GM18507 (cell line): ENCODE results near the gene TEX13A.

Experiments
- DNase-seq: peaks from one replicate; pipeline ENCODE4 v3.0.0; 2011; ENCODE audit warnings: low read depth; ENCODE audit not compliant: insufficient read length; ENCODE audit errors: extremely low spot score
- FAIRE-seq: peaks from 2 replicates; lab custom pipeline; 2011; peaks lifted over from hg19 to GRCh38; lab: Jason Lieb, UNC

TEX13A gene

DNA sequence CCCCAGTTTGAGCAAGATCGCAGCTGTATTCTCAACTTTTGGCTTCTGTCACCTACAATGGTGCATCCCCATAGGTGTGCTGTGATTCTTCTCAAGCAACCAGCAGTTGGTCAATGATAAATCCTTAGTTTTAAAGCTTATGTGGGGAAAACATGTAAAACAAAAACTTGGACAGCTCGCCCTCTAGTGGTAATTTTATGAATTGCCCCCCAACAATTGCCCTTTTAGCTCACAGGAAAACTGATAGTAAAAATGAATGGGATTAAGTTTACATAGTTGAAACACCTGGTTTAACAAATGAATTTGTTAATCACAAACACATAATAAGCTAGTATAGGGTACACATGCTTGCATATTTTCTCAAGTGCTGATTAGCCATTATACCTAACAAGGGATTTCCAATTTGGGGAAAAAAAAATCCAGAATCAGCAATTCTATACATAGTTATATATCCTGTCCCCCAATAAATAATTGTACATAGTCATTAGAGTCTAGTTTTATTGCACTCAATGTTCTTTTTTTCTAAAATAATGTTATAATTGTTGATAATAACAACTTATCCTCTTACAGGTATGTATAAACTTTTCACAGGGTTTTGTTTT, 30.1 kb downstream of the TEX13A start:
- DNase-seq = no peak
- peak; percentile 42 for FAIRE-seq

DNA sequence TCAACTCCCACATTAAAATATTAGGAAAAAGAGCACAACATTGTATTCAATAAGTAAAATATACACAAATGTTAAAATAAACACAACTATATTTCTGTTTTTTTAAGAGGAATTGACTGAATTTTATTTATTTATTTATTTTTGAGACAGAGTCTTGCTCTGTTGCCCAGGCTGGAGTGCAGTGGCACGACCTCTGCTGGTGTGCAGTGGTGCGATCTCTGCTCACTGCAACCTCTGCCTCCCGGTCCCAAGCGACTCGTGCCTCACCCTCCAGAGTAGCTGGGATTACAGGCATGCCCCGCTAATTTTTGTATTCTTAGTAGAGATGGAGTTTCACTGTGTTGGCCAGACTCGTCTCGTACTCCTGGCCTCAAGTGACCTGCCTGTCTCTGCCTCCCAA, 31.4 kb downstream of the TEX13A start:
- no peak for FAIRE-seq
- DNase-seq = no peak

GRCh38 chrX:105179644-105180043, 40.9 kb downstream of the TEX13A start:
- DNase-seq (no peak), FAIRE-seq (no peak)

- no peak for DNase-seq
- no peak for FAIRE-seq
Measured at GRCh38 chrX:105173071-105173470, 47.4 kb downstream of the TEX13A start.
